Kidney glomerular epithelial cell (primary cell): ENCODE data around the gene PHYHIPL.
A peak's percentile ranks its signal among the peaks of the same experiment; 100 is the strongest.
"Not testable (repeated sequence)": the region's sequence is repeated elsewhere in the genome, so short reads cannot be mapped to it uniquely, and the experiment has no call there.

Source experiments
- DNase-seq: peaks from one replicate; lab custom pipeline; 2025; lab: John Stamatoyannopoulos, UW

Gene PHYHIPL

GRCh38 chr10:59206204-59206720 is 29.8 kb downstream of the PHYHIPL start:
- DNase-seq = no peak

- DNase-seq = no peak
These were observed 35.9 kb downstream of the PHYHIPL start for GRCh38 chr10:59212301-59212798.

GRCh38 chr10:59214160-59214559 is 37.7 kb downstream of the PHYHIPL start:
- no peak for DNase-seq

GRCh38 chr10:59216178-59216869 is 39.9 kb downstream of the PHYHIPL start:
- no peak for DNase-seq

GRCh38 chr10:59222788-59223187 is 46.3 kb downstream of the PHYHIPL start:
- DNase-seq = no peak

GRCh38 chr10:59223597-59223996 is 47.2 kb downstream of the PHYHIPL start:
- DNase-seq = not testable (repeated sequence)

GRCh38 chr10:59225211-59225610 is 48.8 kb downstream of the PHYHIPL start:
- DNase-seq = no peak

GRCh38 chr10:59227136-59227673 is 50.8 kb downstream of the PHYHIPL start:
- no peak for DNase-seq

GRCh38 chr10:59229441-59229840 is 53.0 kb downstream of the PHYHIPL start:
- DNase-seq = no peak

GRCh38 chr10:59234194-59234593 is 57.8 kb downstream of the PHYHIPL start:
- no peak for DNase-seq

- DNase-seq = peak; percentile 38
These were observed 58.5 kb downstream of the PHYHIPL start for GRCh38 chr10:59234816-59235429.

GRCh38 chr10:59236064-59236697 is 59.7 kb downstream of the PHYHIPL start:
- no peak for DNase-seq

- no peak for DNase-seq
These were observed 61.3 kb downstream of the PHYHIPL start for GRCh38 chr10:59237775-59238174.

GRCh38 chr10:59239108-59239507 is 62.7 kb downstream of the PHYHIPL start:
- not testable (repeated sequence) for DNase-seq

- peak; percentile 56 for DNase-seq
These were observed 64.2 kb downstream of the PHYHIPL start for GRCh38 chr10:59240582-59241183.

- DNase-seq = no peak
These were observed 65.6 kb downstream of the PHYHIPL start for GRCh38 chr10:59242057-59242456.

- no peak for DNase-seq
These were observed 66.5 kb downstream of the PHYHIPL start for GRCh38 chr10:59242991-59243390.

GRCh38 chr10:59243611-59244195 is 67.3 kb downstream of the PHYHIPL start:
- DNase-seq = no peak

GRCh38 chr10:59244871-59245270 is 68.4 kb downstream of the PHYHIPL start:
- no peak for DNase-seq

GRCh38 chr10:59245686-59246085 is 69.2 kb downstream of the PHYHIPL start:
- no peak for DNase-seq

- no peak for DNase-seq
These were observed 76.0 kb downstream of the PHYHIPL start for GRCh38 chr10:59252491-59252890.

GRCh38 chr10:59255463-59255862 is 79.0 kb downstream of the PHYHIPL start:
- no peak for DNase-seq
